NCI-H82 (cell line): ENCODE measurements around the gene SHC3.

ENCODE experiments used
- DNase-seq: peaks from one replicate; lab custom pipeline; 2025; lab: John Stamatoyannopoulos, UW

SHC3 gene

GRCh38 chr9:89001917-89002540 is 176.6 kb downstream of the SHC3 start:
- no peak for DNase-seq

GRCh38 chr9:89000973-89001916 is 177.4 kb downstream of the SHC3 start:
- DNase-seq = peak; percentile 88

- no peak for DNase-seq
Observed at GRCh38 chr9:89000371-89000781, 178.2 kb downstream of the SHC3 start.

- no peak for DNase-seq
Observed at GRCh38 chr9:88998911-88999310, 179.7 kb downstream of the SHC3 start.

GRCh38 chr9:88998503-88998902 is 180.1 kb downstream of the SHC3 start:
- DNase-seq = no peak

- no peak for DNase-seq
Observed at GRCh38 chr9:88997646-88998045, 181.0 kb downstream of the SHC3 start.

GRCh38 chr9:88996921-88997235 is 181.7 kb downstream of the SHC3 start:
- DNase-seq = no peak

- no peak for DNase-seq
Observed at GRCh38 chr9:88996046-88996920, 182.3 kb downstream of the SHC3 start.

GRCh38 chr9:88995627-88996026 is 183.0 kb downstream of the SHC3 start:
- DNase-seq = no peak

GRCh38 chr9:88995200-88995577 is 183.4 kb downstream of the SHC3 start:
- DNase-seq = no peak

- no peak for DNase-seq
Observed at GRCh38 chr9:88994469-88995199, 184.0 kb downstream of the SHC3 start.

GRCh38 chr9:88993871-88994460 is 184.7 kb downstream of the SHC3 start:
- no peak for DNase-seq

GRCh38 chr9:88993327-88993726 is 185.3 kb downstream of the SHC3 start:
- DNase-seq = no peak

GRCh38 chr9:88992556-88992955 is 186.1 kb downstream of the SHC3 start:
- no peak for DNase-seq

- peak; percentile 47 for DNase-seq
Observed at GRCh38 chr9:88991066-88992034, 187.3 kb downstream of the SHC3 start, which contains the start of gene S1PR3. TSS of gene S1PR3 (plus strand) at chr9:88991468. CDS start at chr9:89001201, 9,733 bp downstream.

GRCh38 chr9:88990729-88991065 is 187.9 kb downstream of the SHC3 start:
- peak; percentile 26 for DNase-seq

GRCh38 chr9:88990041-88990728 is 188.4 kb downstream of the SHC3 start:
- no peak for DNase-seq

GRCh38 chr9:88988796-88989641 is 189.6 kb downstream of the SHC3 start:
- no peak for DNase-seq

- no peak for DNase-seq
Observed at GRCh38 chr9:88987661-88988060, 191.0 kb downstream of the SHC3 start.
